ENCODE data around the gene VGLL4. TPM values are rescaled to one million over a fixed set of nuclear protein-coding genes. Genes with fewer than 3 reads are reported as not detected.

Gene VGLL4
- total RNA-seq, 1 experiment from 2014 or later = 66.0 TPM

- H3K4me1 ChIP-seq (ENCODE audit: control insufficient read depth, insufficient read depth, low read length) = peaks cover 72% of the 10 kb centered on the region
- peak overlapping the region; percentile 96 for H3K27ac ChIP-seq (ENCODE audit: low read length)
- in situ Hi-C loops (cut with HindIII; ENCODE audit: low pct_unique_long_range_greater_than_20kb, low sequenced_read_pairs) = no loop called here
- no peak for TF ChIP-seq POLR2AphosphoS5 (IDR thresholded peaks at IDR 0.05; ENCODE audit: low read depth, low read length)
- TF ChIP-seq REST (IDR thresholded peaks at IDR 0.05; ENCODE audit: insufficient read depth in 1 of 2, low read depth in 2 of 2, low read length in 1 of 2) = no peak
- TF ChIP-seq SIN3A (IDR thresholded peaks at IDR 0.05; ENCODE audit: borderline replicate concordance, insufficient read depth, low read depth, low read length) = no peak
- TF ChIP-seq CTCF (IDR thresholded peaks at IDR 0.05) = no peak
- TF ChIP-seq TCF7L2 (IDR thresholded peaks at IDR 0.05; ENCODE audit: low read depth, low read length) = no peak
- ChIA-PET CTCF (no interaction called here), POLR2A (no interaction called here)
- BruUV-seq (replicated peaks) = no TSS peak
- no peaks in the 10 kb centered on the region for H3K9me3 ChIP-seq (ENCODE audit: control insufficient read depth, insufficient read depth, low read depth, low read length)
- no peak for ATAC-seq
- intact Hi-C loops (cut with micrococcal nuclease; ENCODE audit: unreplicated experiment) = loop anchor here (10.0 kb wide), 1 partner anchor 54 kb away; no protein-coding TSS in a partner anchor
- H3K4me3 ChIP-seq (ENCODE audit: low read depth in 2 of 2, low read length in 2 of 2) = no peak overlapping the region
- no peak for DNase-seq (ENCODE audit: low read depth, low spot score)
- H3K27me3 ChIP-seq (ENCODE audit: control insufficient read depth, insufficient read depth, low read length) = no peaks in the 10 kb centered on the region
- no peaks in the 10 kb centered on the region for H3K36me3 ChIP-seq (ENCODE audit: control insufficient read depth, insufficient read depth, low read length)
Measured at GRCh38 chr3:11551036-11551435, 92.7 kb downstream of the VGLL4 start.

- in situ Hi-C loops (cut with HindIII; ENCODE audit: low pct_unique_long_range_greater_than_20kb, low sequenced_read_pairs) = no loop called here
- H3K27ac ChIP-seq (ENCODE audit: low read length) = peak overlapping the region; percentile 96
- CTCF ChIA-PET = no interaction called here
- no peak overlapping the region for H3K4me3 ChIP-seq (ENCODE audit: low read depth in 2 of 2, low read length in 2 of 2)
- H3K36me3 ChIP-seq (ENCODE audit: control insufficient read depth, insufficient read depth, low read length) = no peaks in the 10 kb centered on the region
- POLR2A ChIA-PET = no interaction called here
- intact Hi-C loops (cut with micrococcal nuclease; ENCODE audit: unreplicated experiment) = loop anchor here (5.0 to 10.0 kb wide), 2 partner anchors 55 to 172 kb away; no protein-coding TSS in a partner anchor
- H3K4me1 ChIP-seq (ENCODE audit: control insufficient read depth, insufficient read depth, low read length) = peaks cover 63% of the 10 kb centered on the region
- H3K27me3 ChIP-seq (ENCODE audit: control insufficient read depth, insufficient read depth, low read length) = no peaks in the 10 kb centered on the region
- no peak for TF ChIP-seq REST (IDR thresholded peaks at IDR 0.05; ENCODE audit: insufficient read depth in 1 of 2, low read depth in 2 of 2, low read length in 1 of 2)
- TF ChIP-seq TCF7L2 (IDR thresholded peaks at IDR 0.05; ENCODE audit: low read depth, low read length) = no peak
- TF ChIP-seq CTCF (IDR thresholded peaks at IDR 0.05) = no peak
- no peak for TF ChIP-seq SIN3A (IDR thresholded peaks at IDR 0.05; ENCODE audit: borderline replicate concordance, insufficient read depth, low read depth, low read length)
- no peak for TF ChIP-seq POLR2AphosphoS5 (IDR thresholded peaks at IDR 0.05; ENCODE audit: low read depth, low read length)
- H3K9me3 ChIP-seq (ENCODE audit: control insufficient read depth, insufficient read depth, low read depth, low read length) = no peaks in the 10 kb centered on the region
- TSS peak; percentile 61 for BruUV-seq (replicated peaks)
- ATAC-seq (no peak), DNase-seq (ENCODE audit: low read depth, low spot score) (no peak)
Measured at GRCh38 chr3:11549580-11550140, 94.1 kb downstream of the VGLL4 start.
